NCI-H1105 (cell line): ENCODE data around the gene PWP2.
"Not testable (repeated sequence)": the region's sequence is repeated elsewhere in the genome, so short reads cannot be mapped to it uniquely, and the experiment has no call there.

Experiments
- DNase-seq: peaks from one replicate; lab custom pipeline; 2025; lab: John Stamatoyannopoulos, UW

Gene PWP2

DNA sequence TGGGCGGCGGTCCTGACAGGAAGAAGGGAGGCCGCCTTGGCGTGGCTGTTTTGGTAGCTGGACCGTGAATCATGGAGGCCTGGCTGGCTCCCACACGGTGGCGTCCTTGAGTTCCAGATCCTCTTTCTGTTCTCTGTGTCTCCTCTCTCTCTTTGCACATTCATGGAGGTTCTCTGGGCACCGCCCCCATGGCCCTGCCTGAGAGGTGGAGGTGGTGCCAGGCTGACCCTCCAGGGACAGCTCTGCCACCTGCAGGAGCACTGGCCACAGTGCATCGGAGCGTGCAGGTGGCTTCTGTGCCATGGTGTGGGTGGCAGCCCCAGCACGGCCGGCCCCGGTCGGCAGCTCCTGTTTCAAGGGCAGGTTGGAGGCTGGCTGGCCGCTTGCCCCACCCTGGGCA is 30.8 kb downstream of the PWP2 start:
- DNase-seq = not testable (repeated sequence)

DNA sequence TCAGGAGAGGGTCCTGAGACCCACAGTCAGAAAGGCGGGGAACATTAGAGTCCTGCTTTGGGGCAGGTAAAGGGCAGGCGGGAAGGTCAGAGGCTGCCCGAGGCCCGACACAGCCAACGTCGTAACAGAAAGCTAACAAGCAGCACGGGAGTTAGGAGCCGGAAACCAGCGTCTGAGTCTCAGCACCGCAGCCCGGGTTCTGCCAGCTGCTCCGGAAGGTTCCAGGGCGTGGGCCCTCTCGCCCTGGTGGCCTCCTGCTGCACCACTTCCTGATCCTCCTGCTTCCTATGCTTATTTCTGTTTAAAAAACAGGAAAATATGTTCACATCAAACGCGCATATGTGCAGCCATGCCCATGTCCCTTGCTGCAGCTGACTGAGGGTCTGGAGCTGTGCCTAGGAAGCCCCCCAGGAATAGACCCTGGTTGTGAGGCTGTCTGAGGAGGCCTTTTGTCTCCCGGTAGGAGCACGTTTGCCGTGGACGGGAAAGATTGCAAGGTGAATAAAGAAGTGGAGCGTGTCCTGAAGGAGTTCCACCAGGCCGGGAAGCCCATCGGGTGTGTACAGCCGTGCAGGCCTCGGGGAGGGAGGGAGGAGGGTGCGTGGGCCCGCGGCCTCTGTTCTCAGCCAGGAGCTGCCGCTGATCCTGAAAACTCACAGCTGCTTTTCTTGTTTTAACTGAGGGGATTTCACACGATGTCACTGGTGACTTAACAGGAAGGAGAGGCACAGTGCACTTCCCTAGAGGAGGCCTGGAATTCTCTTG is 32.8 kb downstream of the PWP2 start:
- not testable (repeated sequence) for DNase-seq

DNA sequence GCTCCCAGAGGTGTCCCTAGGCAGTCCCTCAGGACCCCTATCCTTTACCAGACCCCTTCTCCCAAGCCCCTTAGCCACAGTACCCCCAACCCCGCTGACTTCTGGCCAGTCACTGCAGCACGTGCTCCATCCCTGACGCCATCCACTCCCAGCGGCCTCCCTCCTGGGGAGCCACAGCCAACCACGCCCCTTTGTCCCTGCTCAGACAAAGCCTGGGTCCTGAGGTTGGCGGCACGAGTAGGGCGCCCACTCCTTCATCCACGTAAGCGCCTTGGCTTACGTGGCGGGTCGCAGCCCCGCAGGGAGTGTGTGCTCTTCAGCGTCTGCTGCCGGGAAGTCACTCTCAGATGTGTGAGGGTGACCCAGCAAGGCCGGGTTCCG is 33.3 kb downstream of the PWP2 start:
- DNase-seq = not testable (repeated sequence)

DNA sequence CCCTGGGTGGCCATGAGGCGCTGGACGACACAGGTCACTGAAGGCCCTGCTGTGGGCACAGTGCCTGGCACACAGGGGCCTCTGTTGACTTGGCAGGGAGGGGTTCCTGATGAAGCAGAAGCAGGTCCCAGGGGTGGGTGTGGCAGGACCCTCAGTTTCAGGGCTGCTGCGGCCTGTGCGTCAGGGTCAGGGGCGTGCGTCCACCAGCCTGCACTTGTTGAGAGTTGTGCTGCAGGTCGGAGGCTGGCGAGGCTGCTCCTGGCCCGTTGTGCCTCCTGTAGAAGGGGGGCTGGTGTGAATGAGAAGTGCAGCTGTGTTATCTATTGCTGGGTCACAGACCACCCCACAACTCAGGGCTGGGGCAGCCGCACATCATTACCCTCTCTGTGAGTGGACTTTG is 35.3 kb downstream of the PWP2 start:
- DNase-seq = not testable (repeated sequence)

DNA sequence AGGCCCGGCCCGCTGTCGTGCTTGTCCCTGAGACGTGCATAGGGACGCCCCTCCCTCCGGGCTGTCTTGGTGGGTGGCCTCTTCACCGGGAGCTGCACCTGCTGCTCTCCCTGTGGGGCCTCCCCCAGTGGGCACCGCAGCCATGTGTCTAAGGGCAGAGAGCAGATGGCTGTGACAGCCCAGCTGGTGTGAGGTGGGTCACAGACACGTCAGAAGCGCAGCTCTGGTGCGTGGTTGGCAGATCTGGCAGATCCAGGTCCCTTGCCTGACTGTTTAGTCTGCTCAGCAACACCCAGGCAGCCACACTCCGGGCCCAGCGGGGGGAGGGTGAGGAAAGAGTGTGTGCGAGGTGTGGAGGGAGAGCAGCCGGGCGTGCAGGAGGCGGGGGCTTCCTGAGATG is 36.2 kb downstream of the PWP2 start:
- not testable (repeated sequence) for DNase-seq

DNA sequence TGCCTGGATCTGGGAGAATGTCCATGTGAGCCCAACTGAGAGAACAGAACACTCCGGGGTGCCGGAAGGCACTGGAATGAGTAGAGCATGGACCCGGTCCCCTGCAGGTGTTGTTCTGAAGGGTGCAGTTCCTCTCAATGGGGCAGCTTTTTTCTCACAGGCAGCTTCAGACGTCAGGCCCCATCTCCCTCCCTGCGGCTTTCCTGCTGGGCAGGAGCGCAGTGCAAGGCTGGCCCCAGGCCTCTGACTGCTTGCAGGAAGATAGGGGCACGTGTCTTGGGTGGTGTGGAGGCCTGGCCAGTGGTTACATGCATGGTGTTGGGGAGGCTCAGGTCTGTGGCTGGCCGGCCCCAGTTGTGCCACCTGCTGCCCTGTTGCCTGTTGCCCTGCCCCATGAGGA is 36.8 kb downstream of the PWP2 start:
- not testable (repeated sequence) for DNase-seq

DNA sequence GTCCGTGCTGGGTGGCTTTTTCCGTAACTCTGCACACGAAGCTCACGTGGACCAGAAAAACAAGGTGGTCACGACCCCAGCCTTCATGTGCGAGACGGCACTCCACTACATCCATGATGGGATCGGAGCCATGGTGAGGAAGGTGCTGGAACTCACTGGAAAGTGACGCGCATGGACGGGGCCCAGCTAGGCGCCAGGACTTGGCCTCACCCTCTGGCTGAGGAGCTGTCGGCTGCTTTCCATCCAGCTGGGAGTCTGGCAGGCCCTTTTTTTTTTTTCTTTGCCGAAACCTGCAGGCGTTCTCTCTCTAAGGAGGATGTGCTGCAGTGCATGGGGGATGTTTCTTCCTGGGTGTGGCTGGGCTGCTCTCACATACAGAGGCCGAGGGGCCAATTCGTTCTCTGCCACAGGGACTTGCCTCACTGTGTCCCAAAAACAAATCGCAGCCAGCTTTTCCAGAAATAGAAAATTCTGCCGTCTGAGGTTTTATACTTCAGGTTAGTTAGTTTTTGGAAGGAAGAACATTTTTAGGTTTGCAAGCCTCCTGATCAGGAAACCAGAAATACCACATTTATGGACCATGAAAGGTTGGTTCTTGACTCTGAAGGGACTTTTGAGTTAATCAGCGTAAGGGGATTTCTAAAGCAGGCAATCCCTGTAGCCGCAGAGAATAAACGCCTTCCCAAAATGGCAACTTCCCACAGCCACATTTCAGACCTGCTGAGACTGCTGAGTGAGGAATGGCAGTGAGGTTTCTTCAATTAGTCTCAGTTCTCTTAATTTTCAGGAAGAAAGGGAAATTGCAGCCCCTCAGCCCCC is 37.8 kb downstream of the PWP2 start:
- DNase-seq = not testable (repeated sequence)

DNA sequence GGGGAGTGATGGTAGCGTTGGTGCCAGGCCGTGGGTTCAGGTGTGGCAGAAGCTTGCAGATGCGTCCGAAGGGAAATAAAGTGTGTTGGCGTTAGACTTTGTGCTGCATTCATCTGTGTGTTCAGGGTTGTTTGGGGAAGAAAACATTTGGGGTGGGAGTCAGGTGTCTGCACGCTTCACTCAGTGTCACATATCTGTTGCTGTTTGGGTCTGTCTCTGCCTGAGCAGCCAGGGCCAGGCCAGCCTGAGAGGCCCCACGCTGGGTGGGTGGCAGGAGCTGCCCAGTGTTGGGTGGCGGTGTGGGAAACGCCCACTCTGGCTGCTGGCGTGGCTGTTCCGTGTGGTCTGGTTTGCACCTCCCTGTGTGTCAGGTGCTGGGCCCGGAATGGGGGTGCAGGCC is 38.4 kb downstream of the PWP2 start:
- DNase-seq = not testable (repeated sequence)

DNA sequence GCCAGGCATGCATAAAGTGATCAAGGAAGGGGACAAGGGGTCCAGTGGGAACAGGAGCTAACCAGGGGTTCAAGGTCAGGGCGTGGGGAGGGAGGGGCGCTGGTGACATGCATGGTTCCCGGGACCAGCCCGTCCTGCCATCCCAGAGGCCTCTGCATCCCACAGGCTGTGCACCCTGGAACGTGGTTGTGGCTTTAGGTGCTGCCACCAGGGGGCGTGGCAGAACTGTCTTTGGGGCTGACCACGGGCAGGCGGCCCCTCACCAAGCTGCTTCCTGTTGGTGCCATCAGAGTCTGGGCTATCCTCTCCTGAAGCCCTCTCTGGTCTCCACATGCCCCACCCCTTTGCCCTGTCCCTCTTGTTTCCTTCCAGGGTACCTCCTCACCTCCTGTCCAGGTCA is 39.9 kb downstream of the PWP2 start:
- DNase-seq = not testable (repeated sequence)

DNA sequence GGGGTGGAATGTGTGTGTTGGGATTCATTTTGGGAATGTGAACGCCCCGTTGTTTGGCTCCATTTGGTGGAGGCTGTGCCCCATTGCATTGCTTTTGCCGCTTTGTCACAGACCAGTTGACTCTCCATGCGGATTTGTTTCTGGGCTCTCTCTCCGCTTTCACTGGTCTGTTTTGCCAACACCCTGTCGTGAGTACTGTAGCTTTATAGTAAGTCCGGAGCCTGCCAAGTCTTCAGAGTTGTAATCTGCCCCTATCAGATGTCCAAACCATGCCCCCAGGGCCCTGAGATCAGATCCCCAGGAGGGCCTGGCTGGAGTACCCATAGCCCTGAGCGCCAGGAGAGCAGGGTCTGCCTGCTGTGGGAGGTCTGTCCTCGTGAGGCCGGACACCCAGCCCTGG is 43.1 kb downstream of the PWP2 start:
- DNase-seq = not testable (repeated sequence)

DNA sequence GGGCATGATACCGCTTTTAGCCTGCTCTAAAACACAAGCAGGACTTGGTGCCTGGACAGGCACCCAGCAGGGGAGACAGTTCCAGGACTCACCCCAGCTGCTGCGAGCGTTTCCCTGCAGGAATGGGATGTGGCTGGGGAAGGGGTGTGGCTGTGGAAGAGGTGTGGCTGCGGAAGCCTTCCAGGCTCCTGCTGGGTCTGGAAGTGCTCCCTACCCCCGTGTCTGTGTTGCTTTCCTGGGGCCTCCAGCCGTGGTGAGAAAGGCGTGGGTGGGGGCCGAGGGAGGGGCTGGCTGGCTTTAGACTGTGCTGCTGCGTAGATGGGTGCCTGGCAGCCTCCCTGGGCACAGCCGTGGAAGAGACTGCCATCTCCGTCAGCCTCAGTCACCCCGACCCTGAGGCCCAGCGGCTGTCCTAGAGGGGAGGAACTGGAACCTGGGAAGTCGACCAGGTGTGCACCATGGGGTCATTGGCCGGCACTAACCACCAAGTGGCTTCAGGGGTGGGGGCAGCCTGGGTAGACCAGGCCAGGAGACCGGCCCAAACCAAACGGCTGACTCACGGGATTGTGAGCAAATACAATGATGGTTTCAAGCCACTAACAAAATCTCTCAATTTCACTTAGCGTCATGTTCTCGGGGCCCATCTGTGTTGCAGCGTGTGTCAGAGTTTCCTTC is 46.2 kb downstream of the PWP2 start:
- DNase-seq = not testable (repeated sequence)

DNA sequence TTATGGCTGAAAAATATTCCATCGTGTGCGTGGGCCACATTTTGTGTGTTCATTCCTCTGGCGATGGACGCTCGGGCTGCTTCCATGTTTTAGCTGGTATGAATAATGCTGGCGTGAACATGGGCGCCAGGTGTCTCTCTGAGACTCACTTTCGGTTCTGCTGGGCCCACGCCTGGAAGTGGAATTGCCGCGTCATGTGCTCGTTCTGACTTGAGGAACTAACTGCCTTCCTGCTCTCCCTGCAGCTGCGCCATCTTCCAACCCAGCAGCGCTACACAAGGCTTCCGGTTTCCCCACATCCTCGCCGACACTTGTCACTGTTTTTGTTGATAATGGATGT is 46.7 kb downstream of the PWP2 start:
- not testable (repeated sequence) for DNase-seq

DNA sequence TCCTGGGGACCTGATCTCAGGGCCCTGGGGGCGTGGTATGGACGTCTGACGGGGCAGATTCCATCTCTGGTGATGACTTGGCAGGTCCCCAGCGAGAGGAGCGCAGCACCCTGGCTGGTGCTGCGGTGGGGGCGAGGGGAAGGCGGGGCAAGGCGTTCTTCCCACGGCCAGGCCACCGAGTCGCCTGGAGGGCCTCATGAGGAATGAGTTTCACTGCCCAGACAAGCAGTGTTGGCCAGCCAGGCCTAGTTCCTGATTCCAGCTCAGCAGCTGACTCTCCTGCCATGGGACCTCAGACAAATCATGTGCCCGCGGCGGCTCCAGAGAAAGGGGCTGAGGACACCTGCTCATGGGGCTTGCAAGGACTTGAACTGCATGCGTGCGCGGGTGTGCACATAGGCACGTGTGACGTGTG is 47.6 kb downstream of the PWP2 start:
- not testable (repeated sequence) for DNase-seq

DNA sequence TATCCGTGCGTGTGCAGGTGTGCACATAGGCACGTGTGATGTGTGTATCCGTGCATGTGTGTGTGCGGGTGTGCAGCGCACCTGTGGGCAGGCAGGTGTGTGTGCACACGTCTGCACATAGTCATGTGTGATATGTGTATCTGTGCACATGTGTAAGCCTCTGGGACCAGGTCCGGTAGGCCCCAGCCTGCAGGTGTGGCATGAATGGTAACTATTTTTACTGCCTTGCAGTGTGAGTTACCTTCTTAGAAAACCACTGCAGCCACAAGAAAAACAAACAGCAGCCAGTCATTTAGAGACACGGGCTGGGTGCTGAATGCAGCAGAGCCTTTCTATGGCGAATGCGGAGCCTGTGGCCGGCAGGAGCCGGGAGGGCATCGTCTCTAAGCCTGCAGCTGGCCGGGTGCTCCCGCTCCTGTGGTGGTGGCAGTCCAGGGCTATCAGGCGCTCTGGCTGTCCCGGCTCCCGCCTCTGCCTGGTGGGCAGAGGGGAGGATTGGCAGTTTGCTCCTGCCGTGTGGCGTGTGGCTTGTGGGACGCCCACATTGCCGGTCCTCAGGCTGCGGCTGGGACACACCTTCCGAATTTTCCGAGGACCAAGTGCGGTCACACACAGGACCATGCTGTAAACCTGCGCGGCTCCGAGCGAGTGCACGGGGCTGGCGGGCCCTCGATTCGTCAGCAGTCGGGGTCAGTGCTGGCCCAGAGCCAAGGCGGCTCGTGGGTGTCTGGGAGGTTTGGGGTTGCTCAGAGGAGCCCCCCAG is 48.2 kb downstream of the PWP2 start:
- DNase-seq = not testable (repeated sequence)

DNA sequence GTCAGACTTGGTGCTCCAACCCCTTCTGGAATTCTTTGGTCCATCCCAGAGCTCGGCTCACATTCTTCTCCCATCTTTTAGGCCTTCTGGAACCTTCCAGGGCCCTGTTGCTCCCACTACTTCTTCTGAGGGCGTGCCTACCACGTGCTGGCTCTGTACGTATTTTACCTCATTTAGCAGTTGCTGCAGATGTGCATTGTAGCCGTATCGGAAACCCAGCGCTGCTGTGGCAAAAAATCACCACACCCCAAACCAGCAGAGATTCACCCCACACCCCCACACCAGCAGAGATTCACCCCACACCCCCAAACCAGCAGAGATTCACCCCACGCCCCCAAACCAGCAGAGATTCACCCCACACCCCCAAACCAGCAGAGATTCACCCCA is 48.8 kb downstream of the PWP2 start:
- DNase-seq = not testable (repeated sequence)

DNA sequence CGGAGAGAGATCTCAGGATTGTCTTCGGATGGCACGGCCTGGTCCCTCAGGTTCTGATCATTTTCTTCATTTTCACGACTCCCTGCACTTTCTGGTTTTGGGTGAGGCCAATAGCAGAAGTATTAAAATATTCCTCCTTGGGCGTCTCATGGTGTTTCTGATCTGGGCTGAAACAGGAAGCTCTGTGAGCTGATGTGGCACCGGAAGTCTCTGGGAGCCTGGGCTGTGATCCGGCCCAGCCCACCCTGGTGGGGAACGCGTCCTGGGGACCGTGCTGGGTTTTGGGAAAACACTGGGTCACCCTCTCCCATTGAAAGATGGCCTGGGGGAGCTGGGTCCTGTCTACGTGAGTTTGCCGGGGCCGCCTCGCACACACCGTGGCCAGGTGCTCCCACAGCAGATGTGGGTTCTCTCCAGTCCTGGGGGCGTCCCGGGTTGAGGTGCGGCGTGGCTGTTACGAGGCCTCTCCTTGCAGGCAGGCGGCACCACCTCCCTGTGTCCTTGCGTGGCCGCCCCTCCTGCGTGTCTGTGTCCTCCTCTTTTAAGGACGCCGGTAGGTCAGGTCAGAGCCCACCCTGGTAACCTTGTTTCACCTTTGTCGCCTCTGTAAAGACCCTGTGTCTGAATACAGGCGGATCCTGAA is 50.4 kb downstream of the PWP2 start:
- not testable (repeated sequence) for DNase-seq

DNA sequence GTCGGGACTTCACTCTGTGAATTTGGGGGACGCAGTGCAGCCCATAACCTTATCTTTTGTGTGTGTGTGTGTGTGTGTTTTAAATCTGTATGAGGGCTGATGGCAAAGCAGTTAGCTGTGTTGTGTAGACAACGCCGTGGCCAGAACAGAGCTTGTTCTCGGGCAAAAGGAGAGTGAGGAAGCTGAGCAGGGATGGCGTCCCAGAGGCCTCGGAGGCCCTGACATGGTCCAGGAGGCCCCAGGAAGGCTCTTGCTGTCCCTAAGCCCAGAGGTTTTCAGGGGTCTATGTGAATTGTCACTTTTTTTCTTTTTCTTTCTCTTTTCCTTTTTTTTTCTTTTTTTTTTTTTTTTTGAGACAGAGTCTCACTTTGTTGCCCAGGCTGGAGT is 50.9 kb downstream of the PWP2 start:
- DNase-seq = not testable (repeated sequence)

DNA sequence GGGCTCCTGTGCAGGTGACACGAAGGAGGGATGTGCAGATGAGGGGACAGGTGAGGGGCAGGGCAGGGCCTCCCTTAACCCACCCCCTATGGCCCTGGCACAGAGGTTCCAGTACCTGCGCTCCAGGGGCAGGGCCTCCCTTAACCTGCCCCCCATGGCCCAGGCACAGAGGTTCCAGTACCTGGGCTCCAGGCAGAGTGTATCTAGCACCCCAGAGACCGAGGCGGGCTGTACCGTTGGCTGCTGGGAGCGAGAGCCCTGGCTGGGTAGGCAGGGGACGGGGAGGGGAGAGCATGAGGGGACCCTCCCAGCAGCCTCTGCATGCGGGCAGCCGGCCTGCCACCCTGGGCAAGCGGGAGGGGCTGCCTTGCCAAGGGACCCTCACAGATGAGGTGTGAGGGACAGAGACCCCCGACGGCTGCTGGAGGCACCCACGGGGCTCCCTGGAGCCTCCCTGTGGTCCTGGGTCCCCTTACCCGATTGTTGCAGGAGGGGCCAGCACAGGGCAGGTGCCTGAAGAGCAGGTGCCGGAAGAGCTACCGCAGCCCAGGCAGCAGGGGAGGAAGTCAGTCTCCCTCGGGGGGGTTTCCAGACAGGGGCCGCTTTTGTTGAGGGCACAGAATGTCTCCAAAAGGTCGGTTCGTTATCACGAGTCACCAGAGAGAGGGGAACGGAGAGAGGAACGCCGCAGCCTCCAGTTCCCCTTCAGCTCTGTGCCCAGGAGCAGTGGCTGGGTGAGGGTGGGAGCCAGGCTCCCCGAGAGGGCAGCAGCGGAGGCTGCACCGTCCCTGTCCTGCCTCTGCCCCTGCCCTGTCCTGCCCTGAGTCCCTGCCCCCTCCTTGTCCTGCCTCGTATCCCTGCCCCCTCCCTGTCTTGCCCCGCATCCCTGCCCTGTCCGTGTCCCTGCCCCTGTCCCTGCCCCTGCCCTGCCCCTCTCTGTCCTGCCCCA is 52.4 kb downstream of the PWP2 start:
- DNase-seq = not testable (repeated sequence)

DNA sequence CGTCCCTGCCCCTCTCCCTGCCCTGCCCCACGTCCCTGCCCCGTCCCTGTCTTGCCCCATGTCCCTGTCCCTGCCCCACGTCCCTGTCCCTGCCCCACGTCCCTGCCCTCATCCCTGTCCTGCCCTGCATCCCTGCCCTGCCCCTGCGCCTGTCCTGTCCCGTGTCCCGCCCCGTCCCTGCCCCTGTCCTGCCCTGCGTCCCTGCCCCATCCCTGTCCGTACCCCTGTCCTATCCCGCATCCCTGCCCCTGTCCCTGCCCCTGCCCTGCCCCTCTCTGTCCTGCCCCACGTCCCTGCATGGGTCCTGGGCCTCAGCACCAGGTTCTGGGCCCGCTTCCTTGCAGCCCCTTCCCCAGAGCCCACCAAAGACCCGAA is 53.1 kb downstream of the PWP2 start:
- not testable (repeated sequence) for DNase-seq

DNA sequence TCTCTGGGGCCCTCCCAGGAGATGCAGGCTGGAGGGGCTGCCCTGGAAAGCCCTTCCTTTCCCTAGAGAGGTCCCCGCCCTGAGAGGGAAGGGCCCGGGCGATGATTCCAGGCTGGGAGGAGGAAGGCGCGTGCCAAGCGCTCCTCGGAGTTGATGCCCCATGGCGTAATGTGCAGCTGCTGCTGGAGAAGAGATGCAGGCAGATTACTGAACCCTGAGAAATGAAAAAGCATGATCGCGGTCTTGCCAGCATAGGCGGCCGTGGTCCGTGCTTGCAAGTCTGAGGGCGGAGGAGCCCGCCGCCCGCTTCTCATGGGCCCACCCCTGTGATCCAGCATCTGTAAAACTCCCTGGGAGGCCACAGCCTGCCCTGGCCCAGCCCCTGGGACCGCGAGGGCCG is 53.6 kb downstream of the PWP2 start:
- not testable (repeated sequence) for DNase-seq
